ENCODE measurements around the gene CELF4.
"Not testable (repeated sequence)": the region's sequence is repeated elsewhere in the genome, so short reads cannot be mapped to it uniquely, and the experiment has no call there.

The CELF4 gene

GRCh38 chr18:37482002-37482401 lies 83.6 kb downstream of the CELF4 start:
- no peak overlapping the region for H3K4me3 Mint-ChIP-seq
- peaks cover 37% of the 10 kb centered on the region for H3K27me3 Mint-ChIP-seq (ENCODE audit: low read depth)
- no peak for DNase-seq (ENCODE audit: low spot score)
- no peaks in the 10 kb centered on the region for H3K9me3 Mint-ChIP-seq
- no peaks in the 10 kb centered on the region for H3K36me3 Mint-ChIP-seq (ENCODE audit: low read depth)
- H3K27ac Mint-ChIP-seq: no peak overlapping the region
- H3K4me1 Mint-ChIP-seq (ENCODE audit: low read depth): no peaks in the 10 kb centered on the region

- H3K27ac Mint-ChIP-seq: no peak overlapping the region
- no peak overlapping the region for H3K4me3 Mint-ChIP-seq
- no peak for DNase-seq (ENCODE audit: low spot score)
- H3K27me3 Mint-ChIP-seq (ENCODE audit: low read depth): peaks cover 32% of the 10 kb centered on the region
- H3K36me3 Mint-ChIP-seq (ENCODE audit: low read depth): no peaks in the 10 kb centered on the region
- H3K9me3 Mint-ChIP-seq: no peaks in the 10 kb centered on the region
- no peaks in the 10 kb centered on the region for H3K4me1 Mint-ChIP-seq (ENCODE audit: low read depth)
Measured at GRCh38 chr18:37481491-37481890, 84.1 kb downstream of the CELF4 start.

GRCh38 chr18:37481072-37481471 lies 84.5 kb downstream of the CELF4 start:
- peaks cover 27% of the 10 kb centered on the region for H3K27me3 Mint-ChIP-seq (ENCODE audit: low read depth)
- H3K4me3 Mint-ChIP-seq: no peak overlapping the region
- H3K4me1 Mint-ChIP-seq (ENCODE audit: low read depth): no peaks in the 10 kb centered on the region
- H3K9me3 Mint-ChIP-seq: no peaks in the 10 kb centered on the region
- DNase-seq (ENCODE audit: low spot score): no peak
- no peaks in the 10 kb centered on the region for H3K36me3 Mint-ChIP-seq (ENCODE audit: low read depth)
- H3K27ac Mint-ChIP-seq: no peak overlapping the region

GRCh38 chr18:37476611-37477295 lies 88.8 kb downstream of the CELF4 start:
- H3K27ac Mint-ChIP-seq: no peak overlapping the region
- H3K4me1 Mint-ChIP-seq (ENCODE audit: low read depth): no peaks in the 10 kb centered on the region

GRCh38 chr18:37476182-37476581 lies 89.4 kb downstream of the CELF4 start:
- Mint-ChIP-seq H3K4me1 (ENCODE audit: low read depth) (no peaks in the 10 kb centered on the region), H3K9me3 (no peaks in the 10 kb centered on the region), H3K36me3 (ENCODE audit: low read depth) (no peaks in the 10 kb centered on the region), H3K27ac (no peak overlapping the region), H3K4me3 (no peak overlapping the region), H3K27me3 (ENCODE audit: low read depth) (no peaks in the 10 kb centered on the region)
- DNase-seq (ENCODE audit: low spot score): peak; percentile 12

More at GRCh38 chr18:37476611-37477295, 88.8 kb downstream of the CELF4 start:
- no peaks in the 10 kb centered on the region for H3K9me3 Mint-ChIP-seq
- H3K36me3 Mint-ChIP-seq (ENCODE audit: low read depth): no peaks in the 10 kb centered on the region
- peaks cover under 1% of the 10 kb centered on the region for H3K27me3 Mint-ChIP-seq (ENCODE audit: low read depth)
- no peak for DNase-seq (ENCODE audit: low spot score)
- H3K4me3 Mint-ChIP-seq: no peak overlapping the region

GRCh38 chr18:37473195-37473840 lies 92.3 kb downstream of the CELF4 start:
- no peak for DNase-seq (ENCODE audit: low spot score)
- Mint-ChIP-seq H3K27me3 (ENCODE audit: low read depth) (no peaks in the 10 kb centered on the region), H3K36me3 (ENCODE audit: low read depth) (no peaks in the 10 kb centered on the region), H3K4me1 (ENCODE audit: low read depth) (no peaks in the 10 kb centered on the region), H3K9me3 (no peaks in the 10 kb centered on the region), H3K4me3 (no peak overlapping the region), H3K27ac (no peak overlapping the region)

- no peaks in the 10 kb centered on the region for H3K27me3 Mint-ChIP-seq (ENCODE audit: low read depth)
- H3K4me1 Mint-ChIP-seq (ENCODE audit: low read depth): no peaks in the 10 kb centered on the region
- no peak for DNase-seq (ENCODE audit: low spot score)
- no peaks in the 10 kb centered on the region for H3K9me3 Mint-ChIP-seq
- no peak overlapping the region for H3K27ac Mint-ChIP-seq
- H3K4me3 Mint-ChIP-seq: no peak overlapping the region
- no peaks in the 10 kb centered on the region for H3K36me3 Mint-ChIP-seq (ENCODE audit: low read depth)
Measured at GRCh38 chr18:37471637-37472036, 94.0 kb downstream of the CELF4 start.

GRCh38 chr18:37470986-37471385 lies 94.6 kb downstream of the CELF4 start:
- no peak for DNase-seq (ENCODE audit: low spot score)
- H3K9me3 Mint-ChIP-seq: no peaks in the 10 kb centered on the region
- H3K4me3 Mint-ChIP-seq: no peak overlapping the region
- H3K4me1 Mint-ChIP-seq (ENCODE audit: low read depth): no peaks in the 10 kb centered on the region
- no peaks in the 10 kb centered on the region for H3K27me3 Mint-ChIP-seq (ENCODE audit: low read depth)
- no peaks in the 10 kb centered on the region for H3K36me3 Mint-ChIP-seq (ENCODE audit: low read depth)
- no peak overlapping the region for H3K27ac Mint-ChIP-seq

- no peak overlapping the region for H3K27ac Mint-ChIP-seq
Measured at GRCh38 chr18:37467002-37467662, 98.5 kb downstream of the CELF4 start.

GRCh38 chr18:37465958-37466357 lies 99.6 kb downstream of the CELF4 start:
- no peak for DNase-seq (ENCODE audit: low spot score)
- Mint-ChIP-seq H3K27me3 (ENCODE audit: low read depth) (no peaks in the 10 kb centered on the region), H3K4me1 (ENCODE audit: low read depth) (no peaks in the 10 kb centered on the region), H3K36me3 (ENCODE audit: low read depth) (no peaks in the 10 kb centered on the region), H3K9me3 (no peaks in the 10 kb centered on the region), H3K4me3 (no peak overlapping the region), H3K27ac (no peak overlapping the region)

More at GRCh38 chr18:37467002-37467662, 98.5 kb downstream of the CELF4 start:
- Mint-ChIP-seq H3K36me3 (ENCODE audit: low read depth) (no peaks in the 10 kb centered on the region), H3K4me3 (no peak overlapping the region), H3K9me3 (no peaks in the 10 kb centered on the region), H3K4me1 (ENCODE audit: low read depth) (no peaks in the 10 kb centered on the region), H3K27me3 (ENCODE audit: low read depth) (no peaks in the 10 kb centered on the region)
- no peak for DNase-seq (ENCODE audit: low spot score)

- Mint-ChIP-seq H3K4me3 (no peak overlapping the region), H3K27me3 (ENCODE audit: low read depth) (no peaks in the 10 kb centered on the region), H3K27ac (no peak overlapping the region)
Measured at GRCh38 chr18:37464257-37464656, 101.3 kb downstream of the CELF4 start.

GRCh38 chr18:37461329-37461728 lies 104.3 kb downstream of the CELF4 start:
- H3K27me3 Mint-ChIP-seq (ENCODE audit: low read depth); H3K4me1 Mint-ChIP-seq (ENCODE audit: low read depth); H3K4me3 Mint-ChIP-seq; H3K36me3 Mint-ChIP-seq (ENCODE audit: low read depth); H3K27ac Mint-ChIP-seq; DNase-seq (ENCODE audit: low spot score); H3K9me3 Mint-ChIP-seq: not testable (repeated sequence)

More at GRCh38 chr18:37464257-37464656, 101.3 kb downstream of the CELF4 start:
- DNase-seq (ENCODE audit: low spot score): no peak
- Mint-ChIP-seq H3K4me1 (ENCODE audit: low read depth) (no peaks in the 10 kb centered on the region), H3K36me3 (ENCODE audit: low read depth) (no peaks in the 10 kb centered on the region), H3K9me3 (no peaks in the 10 kb centered on the region)

- H3K4me3 Mint-ChIP-seq: no peak overlapping the region
- H3K27ac Mint-ChIP-seq: no peak overlapping the region
- DNase-seq (ENCODE audit: low spot score): no peak
- H3K36me3 Mint-ChIP-seq (ENCODE audit: low read depth): no peaks in the 10 kb centered on the region
- H3K9me3 Mint-ChIP-seq: no peaks in the 10 kb centered on the region
- no peaks in the 10 kb centered on the region for H3K27me3 Mint-ChIP-seq (ENCODE audit: low read depth)
- H3K4me1 Mint-ChIP-seq (ENCODE audit: low read depth): no peaks in the 10 kb centered on the region
Measured at GRCh38 chr18:37460604-37461003, 105.0 kb downstream of the CELF4 start.

- H3K27me3 Mint-ChIP-seq (ENCODE audit: low read depth): no peaks in the 10 kb centered on the region
Measured at GRCh38 chr18:37458697-37459096, 106.9 kb downstream of the CELF4 start.

More at GRCh38 chr18:37458697-37459096, 106.9 kb downstream of the CELF4 start:
- Mint-ChIP-seq H3K9me3 (no peaks in the 10 kb centered on the region), H3K36me3 (ENCODE audit: low read depth) (no peaks in the 10 kb centered on the region), H3K4me3 (no peak overlapping the region), H3K4me1 (ENCODE audit: low read depth) (no peaks in the 10 kb centered on the region), H3K27ac (no peak overlapping the region)
- no peak for DNase-seq (ENCODE audit: low spot score)
